ENCODE data around the gene NOTCH4. TPM values are rescaled to one million over a fixed set of nuclear protein-coding genes. Genes with fewer than 3 reads are reported as not detected.

NOTCH4 gene
- total and polyA plus RNA-seq, 2 experiments from 2014 or later: 0.65 to 1.2 TPM

DNA sequence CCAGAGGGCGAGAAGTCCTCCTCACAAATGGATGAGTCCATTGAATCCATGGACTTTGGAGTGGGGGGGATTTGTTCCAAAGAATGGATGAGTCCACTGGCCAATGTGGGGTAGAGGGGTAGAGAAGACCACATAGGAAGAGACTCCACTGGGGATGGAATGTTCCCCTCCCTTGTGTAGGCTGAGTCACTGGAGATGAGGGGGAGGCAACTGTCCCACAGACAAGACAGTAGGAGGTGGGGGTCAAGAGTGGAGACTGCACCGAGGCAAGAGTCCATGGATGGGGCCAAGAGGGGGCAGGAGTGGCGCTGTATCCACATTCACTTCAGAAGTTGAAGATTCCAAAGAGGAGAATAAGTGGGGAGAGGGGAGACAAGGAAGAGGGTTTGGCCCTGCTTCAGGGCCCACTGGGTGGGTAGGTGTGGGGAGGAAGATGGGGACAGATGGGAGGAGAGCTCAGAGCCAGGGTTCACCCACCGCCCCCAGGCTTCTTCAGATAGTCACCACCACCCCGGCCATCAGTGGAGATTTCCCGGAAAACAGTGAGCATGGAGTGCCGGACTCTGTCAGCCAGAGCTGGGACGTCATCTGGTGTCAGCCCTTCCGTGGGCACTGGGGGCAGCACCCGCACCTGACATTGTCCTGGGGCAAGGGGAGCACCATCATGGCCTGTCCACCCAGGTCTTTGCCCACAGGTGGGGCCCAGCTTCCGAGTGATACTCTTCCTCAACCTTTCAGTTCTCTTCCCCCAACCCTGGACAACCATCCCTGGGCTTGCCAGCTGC, 54.9 kb downstream of the NOTCH4 start:
- no peak overlapping the region for H2AFZ ChIP-seq
- no peaks in the 10 kb centered on the region for H3K9me3 ChIP-seq (ENCODE audit: low read depth)
- H3K9ac ChIP-seq: no peak overlapping the region
- peaks cover 8% of the 10 kb centered on the region; the same call in 1 of the 2 replicates for H3K4me1 ChIP-seq (ENCODE audit: insufficient read depth)
- no peaks in the 10 kb centered on the region for H3K27me3 ChIP-seq (replicated peaks; ENCODE audit: insufficient read depth)
- H3F3A ChIP-seq (ENCODE audit: insufficient read depth): no peaks in the 10 kb centered on the region; the same call in 1 of the 2 replicates
- H3K9me2 ChIP-seq (ENCODE audit: insufficient read depth): no peaks in the 10 kb centered on the region
- DNase-seq: peak; percentile 40
- TF ChIP-seq EZH2phosphoT487 (IDR thresholded peaks at IDR 0.05; ENCODE audit: insufficient read depth, low read depth): no peak
- no peak for TF ChIP-seq EZH2 (IDR thresholded peaks at IDR 0.05; ENCODE audit: insufficient read depth, poor library complexity, severe bottlenecking)
- H3K36me3 ChIP-seq (ENCODE audit: low read depth): peaks cover 6% of the 10 kb centered on the region; the same call in 1 of the 2 replicates
- H3K4me3 ChIP-seq: no peak overlapping the region
- H3K4me2 ChIP-seq (ENCODE audit: unreplicated experiment): no peak overlapping the region
- H3K27ac ChIP-seq: no peak overlapping the region
- H4K20me1 ChIP-seq (ENCODE audit: insufficient read depth): no peaks in the 10 kb centered on the region
- H3K79me2 ChIP-seq (ENCODE audit: insufficient read depth): peaks cover 34% of the 10 kb centered on the region
- WGBS, 2 experiments (ENCODE audit: low coverage in 1 of 2, low lambda C conversion rate in 2 of 2, missing lambda C conversion rate in 2 of 2): 49 to 56% methylated on average over 10 to 11 of the region's 11 CpGs
- in situ Hi-C loops (cut with MboI): no loop called here

DNA sequence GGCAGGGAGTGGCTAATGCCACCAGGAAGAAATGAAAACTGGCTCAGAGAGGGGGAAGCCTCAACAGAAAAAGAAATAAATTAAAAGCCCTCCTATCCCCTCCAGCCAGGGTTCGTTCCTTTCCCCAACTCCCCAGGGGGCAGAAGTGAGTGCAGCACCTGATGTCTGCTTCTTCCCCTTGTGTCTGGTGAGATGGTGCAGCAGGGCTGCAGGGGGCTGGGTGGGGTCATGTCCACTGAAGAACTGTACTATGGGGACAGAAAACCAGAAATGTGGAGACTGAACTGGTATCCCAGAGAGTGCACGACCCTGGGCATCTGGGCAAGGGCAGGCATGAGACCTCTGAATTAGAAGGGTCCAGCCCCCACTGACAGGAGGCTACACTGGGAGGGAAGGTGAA, 55.5 kb downstream of the NOTCH4 start:
- Histone ChIP-seq H4K20me1 (ENCODE audit: insufficient read depth) (no peaks in the 10 kb centered on the region), H3K4me1 (ENCODE audit: insufficient read depth) (peaks cover 8% of the 10 kb centered on the region; the same call in 1 of the 2 replicates), H3F3A (ENCODE audit: insufficient read depth) (no peaks in the 10 kb centered on the region; the same call in 1 of the 2 replicates), H3K9me2 (ENCODE audit: insufficient read depth) (no peaks in the 10 kb centered on the region), H3K36me3 (ENCODE audit: low read depth) (peaks cover 6% of the 10 kb centered on the region; the same call in 1 of the 2 replicates), H3K27me3 (replicated peaks; ENCODE audit: insufficient read depth) (no peaks in the 10 kb centered on the region), H3K79me2 (ENCODE audit: insufficient read depth) (peaks cover 27% of the 10 kb centered on the region), H3K9ac (no peak overlapping the region), H2AFZ (no peak overlapping the region), H3K4me3 (no peak overlapping the region), H3K4me2 (ENCODE audit: unreplicated experiment) (no peak overlapping the region), H3K27ac (no peak overlapping the region), H3K9me3 (ENCODE audit: low read depth) (no peaks in the 10 kb centered on the region)
- in situ Hi-C loops (cut with MboI): no loop called here
- no peak for DNase-seq
- WGBS, 2 experiments (ENCODE audit: low coverage in 1 of 2, low lambda C conversion rate in 2 of 2, missing lambda C conversion rate in 2 of 2): 45 to 59% methylated on average over 2 of the region's 2 CpGs
- TF ChIP-seq EZH2phosphoT487 (IDR thresholded peaks at IDR 0.05; ENCODE audit: insufficient read depth, low read depth) (no peak), EZH2 (IDR thresholded peaks at IDR 0.05; ENCODE audit: insufficient read depth, poor library complexity, severe bottlenecking) (no peak)

- in situ Hi-C loops (cut with MboI): no loop called here
- H3K79me2 ChIP-seq (ENCODE audit: insufficient read depth): peaks cover 22% of the 10 kb centered on the region
- H3K4me1 ChIP-seq (ENCODE audit: insufficient read depth): peaks cover 8% of the 10 kb centered on the region; the same call in 1 of the 2 replicates
- H3K36me3 ChIP-seq (ENCODE audit: low read depth): peaks cover 6% of the 10 kb centered on the region; the same call in 1 of the 2 replicates
- no peaks in the 10 kb centered on the region; the same call in 1 of the 2 replicates for H3F3A ChIP-seq (ENCODE audit: insufficient read depth)
- H3K4me2 ChIP-seq (ENCODE audit: unreplicated experiment): no peak overlapping the region
- H3K9me2 ChIP-seq (ENCODE audit: insufficient read depth): no peaks in the 10 kb centered on the region
- no peaks in the 10 kb centered on the region for H4K20me1 ChIP-seq (ENCODE audit: insufficient read depth)
- 78 to 83% methylated on average over 6 of the region's 6 CpGs for WGBS, 2 experiments (ENCODE audit: low coverage in 1 of 2, low lambda C conversion rate in 2 of 2, missing lambda C conversion rate in 2 of 2)
- no peak overlapping the region for H3K9ac ChIP-seq
- H3K4me3 ChIP-seq: no peak overlapping the region
- DNase-seq: no peak
- TF ChIP-seq EZH2phosphoT487 (IDR thresholded peaks at IDR 0.05; ENCODE audit: insufficient read depth, low read depth) (no peak), EZH2 (IDR thresholded peaks at IDR 0.05; ENCODE audit: insufficient read depth, poor library complexity, severe bottlenecking) (no peak)
- no peak overlapping the region for H2AFZ ChIP-seq
- H3K27ac ChIP-seq: no peak overlapping the region
- H3K27me3 ChIP-seq (replicated peaks; ENCODE audit: insufficient read depth): no peaks in the 10 kb centered on the region
- H3K9me3 ChIP-seq (ENCODE audit: low read depth): no peaks in the 10 kb centered on the region
Observed at GRCh38 chr6:32167761-32168262, 56.1 kb downstream of the NOTCH4 start.

DNA sequence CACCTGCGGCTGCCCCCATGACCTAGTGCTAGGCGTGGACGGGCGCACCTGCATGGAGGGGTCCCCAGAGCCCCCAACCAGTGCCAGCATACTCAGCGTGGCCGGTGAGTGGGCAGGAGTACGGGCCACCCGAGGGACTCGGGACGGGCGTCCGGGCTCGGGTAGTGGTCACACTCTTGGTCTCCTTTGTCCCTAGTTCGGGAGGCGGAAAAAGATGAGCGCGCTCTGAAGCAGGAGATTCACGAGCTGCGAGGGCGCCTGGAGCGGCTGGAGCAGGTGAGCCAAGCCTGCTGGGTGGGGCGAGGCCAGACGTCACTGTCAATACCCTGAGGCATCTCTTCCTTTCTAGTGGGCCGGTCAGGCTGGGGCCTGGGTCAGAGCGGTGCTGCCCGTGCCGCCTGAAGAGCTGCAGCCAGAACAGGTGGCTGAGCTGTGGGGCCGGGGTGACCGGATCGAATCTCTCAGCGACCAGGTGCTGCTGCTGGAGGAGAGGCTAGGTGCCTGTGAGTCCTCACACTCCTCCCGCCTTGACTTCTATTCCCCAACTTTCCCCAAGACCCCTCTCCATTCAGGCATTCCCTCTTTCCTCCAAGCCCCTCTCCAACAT, 56.6 kb downstream of the NOTCH4 start:
- Histone ChIP-seq H3K27ac (no peak overlapping the region), H3K4me2 (ENCODE audit: unreplicated experiment) (no peak overlapping the region), H3K4me3 (no peak overlapping the region), H3K36me3 (ENCODE audit: low read depth) (peaks cover 6% of the 10 kb centered on the region; the same call in 1 of the 2 replicates), H3K9ac (no peak overlapping the region), H2AFZ (no peak overlapping the region), H3F3A (ENCODE audit: insufficient read depth) (no peaks in the 10 kb centered on the region; the same call in 1 of the 2 replicates), H3K27me3 (replicated peaks; ENCODE audit: insufficient read depth) (no peaks in the 10 kb centered on the region), H3K4me1 (ENCODE audit: insufficient read depth) (peaks cover 8% of the 10 kb centered on the region; the same call in 1 of the 2 replicates), H3K9me2 (ENCODE audit: insufficient read depth) (no peaks in the 10 kb centered on the region), H4K20me1 (ENCODE audit: insufficient read depth) (no peaks in the 10 kb centered on the region), H3K9me3 (ENCODE audit: low read depth) (no peaks in the 10 kb centered on the region), H3K79me2 (ENCODE audit: insufficient read depth) (peaks cover 16% of the 10 kb centered on the region)
- 87 to 88% methylated on average over 32 of the region's 32 CpGs for WGBS, 2 experiments (ENCODE audit: low coverage in 1 of 2, low lambda C conversion rate in 2 of 2, missing lambda C conversion rate in 2 of 2)
- no peak for DNase-seq
- in situ Hi-C loops (cut with MboI): no loop called here
- TF ChIP-seq EZH2phosphoT487 (IDR thresholded peaks at IDR 0.05; ENCODE audit: insufficient read depth, low read depth): no peak
- no peak for TF ChIP-seq EZH2 (IDR thresholded peaks at IDR 0.05; ENCODE audit: insufficient read depth, poor library complexity, severe bottlenecking)
